Mesendoderm (in vitro differentiated cells): ENCODE measurements around the gene C1QTNF1. TPM values are rescaled to one million over a fixed set of nuclear protein-coding genes. Genes with fewer than 3 reads are reported as not detected.

Source experiments
- DNase-seq: peaks from one replicate; pipeline ENCODE4 v3.0.0; 2013
- H2AK5ac ChIP-seq: 2 replicates; pipeline ENCODE4 v1.6.1; 2013; ENCODE audit warnings: low read length, inconsistent platforms
- H2BK120ac ChIP-seq: 2 replicates; pipeline ENCODE4 v1.6.1; 2013; ENCODE audit warnings: low read depth, mild to moderate bottlenecking, low read length, moderate library complexity, mixed read lengths
- H2BK15ac ChIP-seq: replicated peaks from 2 replicates; pipeline ENCODE4 v1.6.1; 2013; ENCODE audit warnings: low read depth, mild to moderate bottlenecking, moderate library complexity
- H2BK5ac ChIP-seq: 2 replicates; pipeline ENCODE4 v1.6.1; 2013; ENCODE audit warnings: low read length, inconsistent platforms
- H3K18ac ChIP-seq: 2 replicates; pipeline ENCODE4 v1.6.1; 2013; ENCODE audit warnings: mild to moderate bottlenecking, low read length, mixed read lengths
- H3K23ac ChIP-seq: one replicate; pipeline ENCODE4 v1.6.1; 2013; ENCODE audit warnings: low read length
- H3K27ac ChIP-seq: 2 replicates; pipeline ENCODE4 v1.5.1; 2013; ENCODE audit warnings: low read depth, mild to moderate bottlenecking, inconsistent platforms, low read length, moderate library complexity
- H3K27me3 ChIP-seq: 2 replicates; pipeline ENCODE4 v1.6.1; 2013; ENCODE audit warnings: low read length, control low read depth, mild to moderate bottlenecking, inconsistent platforms; ENCODE audit not compliant: insufficient read depth, poor library complexity
- H3K36me3 ChIP-seq: 2 replicates; pipeline ENCODE4 v1.6.1; 2013; ENCODE audit warnings: low read length, inconsistent platforms; ENCODE audit not compliant: control insufficient read depth, insufficient read depth
- H3K4ac ChIP-seq: one replicate; pipeline ENCODE4 v1.6.1; 2013; ENCODE audit warnings: low read depth, mild to moderate bottlenecking, low read length, moderate library complexity
- H3K4me1 ChIP-seq: 2 replicates; pipeline ENCODE4 v1.6.1; 2013; ENCODE audit warnings: low read depth, low read length, inconsistent platforms; ENCODE audit not compliant: control insufficient read depth
- H3K4me2 ChIP-seq: 2 replicates; pipeline ENCODE4 v1.6.1; 2013; ENCODE audit warnings: low read length
- H3K4me3 ChIP-seq: 2 replicates; pipeline ENCODE4 v1.5.1; 2013; ENCODE audit warnings: mild to moderate bottlenecking, low read length
- H3K56ac ChIP-seq: one replicate; pipeline ENCODE4 v1.6.1; 2013; ENCODE audit warnings: low read length
- H3K79me1 ChIP-seq: 2 replicates; pipeline ENCODE4 v1.6.1; 2013; ENCODE audit warnings: low read length, inconsistent platforms
- H3K79me2 ChIP-seq: 2 replicates; pipeline ENCODE4 v1.6.1; 2013; ENCODE audit warnings: mild to moderate bottlenecking, low read length; ENCODE audit not compliant: control insufficient read depth, insufficient read depth
- H3K9ac ChIP-seq: 2 replicates; pipeline ENCODE4 v1.6.1; 2013; ENCODE audit warnings: low read length, inconsistent platforms
- H4K5ac ChIP-seq: one replicate; pipeline ENCODE4 v1.6.1; 2013; ENCODE audit warnings: low read length
- H4K8ac ChIP-seq: one replicate; pipeline ENCODE4 v1.6.1; 2013; ENCODE audit warnings: low read depth, mild to moderate bottlenecking, control low read depth, low read length, moderate library complexity
- WGBS: extraction: QIAGEN DNeasy Blood & Tissue Kit; methylation state at CpG from one replicate; pipeline ENCODE4 v1.1.7; 2013; ENCODE audit warnings: low lambda C conversion rate, missing lambda C conversion rate; ENCODE audit not compliant: insufficient coverage; ENCODE audit errors: extremely low coverage; 5-methylcytosine and 5-hydroxymethylcytosine counted together
- polyA plus RNA-seq, 2 experiments: library from polyadenylated mRNA; stranded (reverse); fragments of 200-250 nt; gene quantifications; one replicate each; pipeline ENCODE4 v1.2.3, GENCODE V29; 2013

Gene C1QTNF1
- polyA plus RNA-seq (2013, experiment 1 of 2), result 0.49 TPM
- 0.34 TPM for polyA plus RNA-seq (2013, experiment 2 of 2)

DNA sequence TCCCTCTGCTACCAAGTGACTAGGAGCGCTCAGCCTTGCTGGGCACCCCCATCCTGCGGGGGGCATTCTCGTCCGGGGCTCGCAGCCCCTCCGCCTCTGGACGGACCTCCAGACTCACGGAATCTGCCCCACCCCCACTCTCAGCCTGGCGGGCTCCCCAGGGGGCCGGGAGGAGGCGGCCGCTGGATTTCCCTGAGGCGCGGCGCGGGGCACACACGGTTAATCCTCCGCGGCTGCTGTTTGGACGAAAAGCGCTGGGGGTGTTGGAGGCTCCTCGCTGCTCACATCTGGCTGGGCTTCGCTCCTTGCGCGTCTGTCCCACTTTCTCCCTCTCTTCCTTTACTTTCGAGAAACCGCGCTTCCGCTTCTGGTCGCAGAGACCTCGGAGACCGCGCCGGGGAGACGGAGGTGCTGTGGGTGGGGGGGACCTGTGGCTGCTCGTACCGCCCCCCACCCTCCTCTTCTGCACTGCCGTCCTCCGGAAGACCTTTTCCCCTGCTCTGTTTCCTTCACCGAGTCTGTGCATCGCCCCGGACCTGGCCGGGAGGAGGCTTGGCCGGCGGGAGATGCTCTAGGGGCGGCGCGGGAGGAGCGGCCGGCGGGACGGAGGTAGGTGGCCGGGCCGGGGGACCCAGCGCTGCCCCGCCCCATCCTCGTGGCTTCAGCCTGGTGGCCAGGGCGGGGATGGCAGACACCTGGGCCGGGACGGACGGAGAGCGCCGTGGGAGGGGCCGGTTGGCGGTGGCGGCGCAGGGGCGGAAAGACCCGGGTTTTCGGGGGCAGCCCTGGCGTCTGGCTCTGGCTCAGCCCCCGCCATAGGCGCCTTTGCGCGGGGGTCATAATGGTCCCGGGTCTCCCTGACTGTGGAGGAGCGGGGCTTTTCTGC is at the start of gene C1QTNF1:
Gene C1QTNF1, plus strand, starts transcription at position 284 of the 886 bp plus-strand sequence. CDS start 19,800 bp downstream, outside the sequence.
- Histone ChIP-seq H3K56ac (peak within 1 kb of the TSS; percentile 82), H2BK120ac (no peak within 1 kb of the TSS), H3K36me3 (no peaks in the 10 kb centered on the region), H3K4me3 (peak within 1 kb of the TSS; percentile 37), H2AK5ac (no peak within 1 kb of the TSS), H3K9ac (peak within 1 kb of the TSS; percentile 55), H3K18ac (no peak within 1 kb of the TSS), H3K27me3 (peaks cover 8% of the 10 kb centered on the region), H4K8ac (no peak within 1 kb of the TSS), H3K79me1 (no peaks in the 10 kb centered on the region), H2BK5ac (no peak within 1 kb of the TSS), H3K4me1 (peaks cover 2% of the 10 kb centered on the region), H3K23ac (peak within 1 kb of the TSS; percentile 34), H3K4ac (no peak within 1 kb of the TSS), H3K4me2 (peak within 1 kb of the TSS; percentile 83), H3K27ac (no peak within 1 kb of the TSS), H2BK15ac (no peak within 1 kb of the TSS), H3K79me2 (no peaks in the 10 kb centered on the region), H4K5ac (no peak within 1 kb of the TSS)
- no CpG with 5 or more reads among the region's 77 CpGs for WGBS
- peak; percentile 61 for DNase-seq

DNA sequence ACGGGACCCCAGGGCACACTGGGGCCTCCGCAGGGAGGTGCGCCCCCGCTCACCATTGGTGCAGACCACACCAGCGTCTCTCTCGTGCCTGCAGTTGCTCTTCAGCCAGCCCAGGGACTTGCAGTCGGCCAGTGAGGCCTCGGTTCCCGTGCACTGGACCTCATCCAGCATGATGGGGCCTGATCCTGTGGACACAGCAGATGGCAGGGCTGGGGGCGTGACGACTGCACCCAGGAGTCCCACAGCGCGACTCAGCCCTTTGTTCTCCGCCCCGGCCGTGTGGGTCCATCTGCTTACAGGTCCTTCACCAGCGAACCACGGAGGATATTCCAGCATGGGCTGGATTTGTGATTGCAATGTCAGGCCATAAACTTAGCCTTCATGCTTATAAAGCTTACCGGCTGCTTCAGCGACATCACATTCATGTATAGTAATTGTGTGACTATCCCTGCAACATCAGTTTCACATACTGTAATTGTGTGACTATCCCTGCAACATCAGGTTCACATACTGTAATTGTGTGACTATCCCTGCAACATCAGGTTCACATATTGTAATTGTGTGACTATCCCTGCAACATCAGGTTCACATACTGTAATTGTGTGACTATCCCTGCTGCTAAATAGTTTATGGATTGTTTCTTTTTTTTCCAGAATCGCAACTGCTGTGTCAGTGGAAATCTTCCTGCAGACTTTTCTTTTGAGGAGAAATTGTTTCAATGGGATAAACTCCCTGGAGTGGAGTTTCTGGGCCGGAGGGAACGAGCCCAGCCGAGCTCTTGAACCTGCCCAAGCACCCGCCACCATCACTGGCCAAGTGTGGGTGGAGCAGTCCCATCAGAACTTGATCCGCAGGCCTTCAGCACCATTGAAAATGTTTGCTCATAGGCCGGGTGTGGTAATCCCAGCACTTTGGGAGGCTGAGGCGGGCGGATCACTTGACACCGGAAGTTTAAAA is 49.1 kb upstream of the C1QTNF1 start:
- no peak overlapping the region for H4K8ac ChIP-seq
- H3K9ac ChIP-seq, result no peak overlapping the region
- H3K4me3 ChIP-seq, result no peak overlapping the region
- H2AK5ac ChIP-seq, result no peak overlapping the region
- no peaks in the 10 kb centered on the region for H3K79me1 ChIP-seq
- H3K4ac ChIP-seq, result no peak overlapping the region
- no peaks in the 10 kb centered on the region for H3K27me3 ChIP-seq
- H2BK15ac ChIP-seq, result no peak overlapping the region
- no peak overlapping the region for H3K23ac ChIP-seq
- no peak overlapping the region for H3K27ac ChIP-seq
- no peak overlapping the region for H2BK120ac ChIP-seq
- WGBS, result no CpG with 5 or more reads among the region's 30 CpGs
- DNase-seq, result peak; percentile 57
- no peak overlapping the region for H3K4me2 ChIP-seq
- H4K5ac ChIP-seq, result no peak overlapping the region
- no peak overlapping the region for H3K18ac ChIP-seq
- H3K4me1 ChIP-seq, result no peaks in the 10 kb centered on the region
- no peaks in the 10 kb centered on the region for H3K79me2 ChIP-seq
- no peak overlapping the region for H3K56ac ChIP-seq
- H2BK5ac ChIP-seq, result no peak overlapping the region
- H3K36me3 ChIP-seq, result no peaks in the 10 kb centered on the region

GRCh38 chr17:78976907-78977680 is 46.9 kb upstream of the C1QTNF1 start:
- H3K18ac ChIP-seq, result no peak overlapping the region
- WGBS, result no CpG with 5 or more reads among the region's 20 CpGs
- DNase-seq, result no peak
- H4K8ac ChIP-seq, result no peak overlapping the region
- no peak overlapping the region for H3K27ac ChIP-seq
- H2BK5ac ChIP-seq, result no peak overlapping the region
- H3K4me3 ChIP-seq, result no peak overlapping the region
- no peaks in the 10 kb centered on the region for H3K79me2 ChIP-seq
- no peak overlapping the region for H2BK15ac ChIP-seq
- H3K4ac ChIP-seq, result no peak overlapping the region
- no peak overlapping the region for H3K4me2 ChIP-seq
- H2BK120ac ChIP-seq, result no peak overlapping the region
- H3K36me3 ChIP-seq, result no peaks in the 10 kb centered on the region
- H3K4me1 ChIP-seq, result peaks cover 2% of the 10 kb centered on the region
- no peak overlapping the region for H3K9ac ChIP-seq
- H3K56ac ChIP-seq, result no peak overlapping the region
- no peaks in the 10 kb centered on the region for H3K79me1 ChIP-seq
- no peak overlapping the region for H3K23ac ChIP-seq
- no peaks in the 10 kb centered on the region for H3K27me3 ChIP-seq
- no peak overlapping the region for H2AK5ac ChIP-seq
- no peak overlapping the region for H4K5ac ChIP-seq

GRCh38 chr17:78977681-78977943 is 46.4 kb upstream of the C1QTNF1 start:
- Histone ChIP-seq H2BK15ac (no peak overlapping the region), H3K4me2 (no peak overlapping the region), H4K8ac (no peak overlapping the region), H3K4me3 (no peak overlapping the region), H3K18ac (no peak overlapping the region), H3K4me1 (peaks cover 2% of the 10 kb centered on the region), H2BK120ac (no peak overlapping the region), H3K79me2 (no peaks in the 10 kb centered on the region), H3K23ac (no peak overlapping the region), H3K56ac (no peak overlapping the region), H3K4ac (no peak overlapping the region), H3K36me3 (no peaks in the 10 kb centered on the region), H3K27ac (no peak overlapping the region), H3K27me3 (no peaks in the 10 kb centered on the region), H2BK5ac (no peak overlapping the region), H3K9ac (no peak overlapping the region), H2AK5ac (no peak overlapping the region), H4K5ac (no peak overlapping the region), H3K79me1 (no peaks in the 10 kb centered on the region)
- DNase-seq, result no peak
- WGBS, result no CpG with 5 or more reads among the region's 8 CpGs

- no peak overlapping the region for H3K23ac ChIP-seq
- no CpG with 5 or more reads among the region's 21 CpGs for WGBS
- no peaks in the 10 kb centered on the region for H3K27me3 ChIP-seq
- no peak overlapping the region for H3K4me2 ChIP-seq
- no peak overlapping the region for H3K27ac ChIP-seq
- H3K4me1 ChIP-seq, result peaks cover 2% of the 10 kb centered on the region
- no peaks in the 10 kb centered on the region for H3K79me1 ChIP-seq
- no peak overlapping the region for H2BK120ac ChIP-seq
- no peak overlapping the region for H2BK15ac ChIP-seq
- H3K56ac ChIP-seq, result no peak overlapping the region
- no peak overlapping the region for H3K18ac ChIP-seq
- no peak overlapping the region for H3K4me3 ChIP-seq
- no peak overlapping the region for H2BK5ac ChIP-seq
- H3K79me2 ChIP-seq, result no peaks in the 10 kb centered on the region
- H3K9ac ChIP-seq, result no peak overlapping the region
- H4K5ac ChIP-seq, result no peak overlapping the region
- H4K8ac ChIP-seq, result no peak overlapping the region
- H3K36me3 ChIP-seq, result no peaks in the 10 kb centered on the region
- H2AK5ac ChIP-seq, result no peak overlapping the region
- no peak for DNase-seq
- H3K4ac ChIP-seq, result no peak overlapping the region
Measured at GRCh38 chr17:78977997-78978973, 45.7 kb upstream of the C1QTNF1 start.
